H1 (cell line): Measurements from ENCODE around the gene AWAT2. TPM values are rescaled to one million over a fixed set of nuclear protein-coding genes. Genes with fewer than 3 reads are reported as not detected.
A peak's percentile ranks its signal among the peaks of the same experiment; 100 is the strongest.

Source experiments
- CTCF ChIA-PET: fragments of 300-600 bp; sonication (Branson Sonifier 250); formaldehyde crosslinking; loops from one replicate; lab custom pipeline; 2021; ENCODE audit not compliant: partially characterized antibody; lab: Charles Lee
- POLR2A ChIA-PET: fragments of 300-600 bp; sonication (Branson Sonifier 250); formaldehyde crosslinking; loops from one replicate; lab custom pipeline; 2021; ENCODE audit warnings: inconsistent platforms; ENCODE audit not compliant: partially characterized antibody; lab: Charles Lee
- DNase-seq, 2 experiments: peaks; one replicate each; pipeline versions ENCODE4 v3.0.0 to v3.0.0-alpha.2; 2010 to 2022; ENCODE audit warnings: low spot score in 2 of 2, low read depth in 1 of 2, mixed read lengths in 1 of 2
- FAIRE-seq: peaks from 2 replicates; lab custom pipeline; 2011; peaks lifted over from hg19 to GRCh38; lab: Jason Lieb, UNC
- H2AFZ ChIP-seq: 2 replicates; pipeline ENCODE4 v1.8.1; 2012; ENCODE audit warnings: low read length, inconsistent platforms
- H2AK5ac ChIP-seq: 2 replicates; pipeline ENCODE4 v1.6.1; 2013; ENCODE audit warnings: low read depth, low read length
- H2BK120ac ChIP-seq: replicated peaks from 2 replicates; pipeline ENCODE3; 2013; ENCODE audit warnings: low read depth, low read length, inconsistent platforms
- H2BK12ac ChIP-seq: 2 replicates; pipeline ENCODE4 v1.6.1; 2013; ENCODE audit warnings: low read depth, low read length
- H2BK15ac ChIP-seq: 2 replicates; pipeline ENCODE4 v1.6.1; 2013; ENCODE audit warnings: low read length
- H2BK20ac ChIP-seq: 2 replicates; pipeline ENCODE4 v1.6.1; 2013; ENCODE audit warnings: low read length
- H2BK5ac ChIP-seq: 2 replicates; pipeline ENCODE4 v1.6.1; 2013; ENCODE audit warnings: low read depth, low read length
- H3K14ac ChIP-seq: 2 replicates; pipeline ENCODE4 v1.6.1; 2013; ENCODE audit warnings: inconsistent platforms; ENCODE audit not compliant: insufficient read length
- H3K18ac ChIP-seq: 2 replicates; pipeline ENCODE4 v1.6.1; 2013; ENCODE audit warnings: low read length; ENCODE audit errors: extremely low read depth
- H3K23ac ChIP-seq: 2 replicates; pipeline ENCODE4 v1.6.1; 2013; ENCODE audit warnings: inconsistent platforms; ENCODE audit not compliant: insufficient read length
- H3K23me2 ChIP-seq: 2 replicates; pipeline ENCODE4 v1.6.1; 2013; ENCODE audit warnings: low read depth, low read length
- H3K27ac ChIP-seq: 2 replicates; pipeline ENCODE4 v1.6.1; 2011; ENCODE audit warnings: low read depth, low read length, inconsistent platforms
- H3K27me3 ChIP-seq, 4 experiments: replicated peaks in 1 of 4; 1 replicate in 1 of 4; 2 replicates in 3 of 4; pipeline versions ENCODE4 v1.6.1 to v1.8.1; 2011 to 2013; ENCODE audit warnings: low read length in 3 of 4, mild to moderate bottlenecking in 3 of 4, inconsistent platforms in 2 of 4, mixed read lengths in 2 of 4, moderate library complexity in 1 of 4; ENCODE audit not compliant: control insufficient read depth in 3 of 4, insufficient read depth in 3 of 4; ENCODE audit errors: extremely low read depth in 1 of 4
- H3K36me3 ChIP-seq, 4 experiments: 2 replicates each; pipeline versions ENCODE4 v1.6.1 to v1.8.1; 2011 to 2013; ENCODE audit warnings: mild to moderate bottlenecking in 4 of 4, low read length in 3 of 4, moderate library complexity in 2 of 4, control low read depth in 1 of 4, inconsistent platforms in 1 of 4; ENCODE audit not compliant: insufficient read depth in 4 of 4, control insufficient read depth in 2 of 4
- H3K4ac ChIP-seq: replicated peaks from 2 replicates; pipeline ENCODE3; 2013; ENCODE audit warnings: low read length, low read depth, mixed read lengths, inconsistent platforms; ENCODE audit not compliant: insufficient read length
- H3K4me1 ChIP-seq, 4 experiments: replicated peaks in 1 of 4; 1 replicate in 1 of 4; 2 replicates in 3 of 4; pipeline versions ENCODE4 v1.6.1 to v1.8.1; 2011 to 2013; ENCODE audit warnings: low read length in 3 of 4, inconsistent platforms in 2 of 4, mixed read lengths in 1 of 4; ENCODE audit not compliant: insufficient read depth in 4 of 4, control insufficient read depth in 3 of 4
- H3K4me2 ChIP-seq, 2 experiments: 2 replicates each; pipeline versions ENCODE4 v1.6.1 to v1.8.1; 2011 to 2013; ENCODE audit warnings: low read depth in 2 of 2, low read length in 2 of 2, control low read depth in 1 of 2, inconsistent platforms in 1 of 2, mild to moderate bottlenecking in 1 of 2; ENCODE audit not compliant: insufficient read depth in 1 of 2
- H3K4me3 ChIP-seq, 4 experiments: fragments of 200-600, 300-600 bp in 1 of 4; sonication (generic), shearing (Covaris generic), sonication (Bioruptor Twin) in 1 of 4; 2 replicates each; pipeline versions ENCODE4 v1.5.1 to v1.8.1; 2011 to 2016; ENCODE audit warnings: low read length in 4 of 4, low read depth in 3 of 4, control low read depth in 2 of 4, inconsistent platforms in 2 of 4, mild to moderate bottlenecking in 2 of 4, mixed read lengths in 1 of 4, moderate library complexity in 1 of 4; ENCODE audit not compliant: insufficient read depth in 2 of 4; ENCODE audit errors: extremely low read depth in 1 of 4
- H3K56ac ChIP-seq: replicated peaks from 2 replicates; pipeline ENCODE3; 2013; ENCODE audit warnings: low read depth, mild to moderate bottlenecking, mixed read lengths, low read length, inconsistent platforms; ENCODE audit not compliant: insufficient read length
- H3K79me1 ChIP-seq: 2 replicates; pipeline ENCODE4 v1.6.1; 2013; ENCODE audit warnings: low read depth, low read length, control low read depth
- H3K79me2 ChIP-seq, 2 experiments: 2 replicates each; pipeline versions ENCODE4 v1.6.1 to v1.8.1; 2012 to 2013; ENCODE audit warnings: low read length in 2 of 2, mild to moderate bottlenecking in 2 of 2, inconsistent platforms in 1 of 2; ENCODE audit not compliant: insufficient read depth in 2 of 2, control insufficient read depth in 1 of 2
- H3K9ac ChIP-seq, 4 experiments: replicated peaks in 1 of 4; 1 replicate in 1 of 4; 2 replicates in 3 of 4; pipeline versions ENCODE4 v1.6.1 to v1.8.1; 2011 to 2013; ENCODE audit warnings: low read depth in 3 of 4, low read length in 3 of 4, control low read depth in 2 of 4, mild to moderate bottlenecking in 2 of 4, moderate library complexity in 2 of 4, inconsistent platforms in 1 of 4; ENCODE audit errors: extremely low read depth in 1 of 4
- H3K9me3 ChIP-seq, 2 experiments: 2 replicates each; pipeline versions ENCODE4 v1.6.1 to v1.8.1; 2012 to 2013; ENCODE audit warnings: mild to moderate bottlenecking in 2 of 2, moderate library complexity in 2 of 2, control low read depth in 1 of 2, inconsistent platforms in 1 of 2, low read depth in 1 of 2, low read length in 1 of 2, mixed read lengths in 1 of 2; ENCODE audit not compliant: insufficient read depth in 2 of 2
- H4K20me1 ChIP-seq, 2 experiments: replicated peaks in 1 of 2; 2 replicates each; pipeline versions ENCODE3 to v1.8.1; 2011 to 2013; ENCODE audit warnings: inconsistent platforms in 2 of 2, low read length in 2 of 2, mild to moderate bottlenecking in 1 of 2; ENCODE audit not compliant: insufficient read depth in 2 of 2, control insufficient read depth in 1 of 2
- H4K5ac ChIP-seq: 2 replicates; pipeline ENCODE4 v1.6.1; 2013; ENCODE audit warnings: low read length, low read depth, mixed read lengths, inconsistent platforms; ENCODE audit not compliant: insufficient read length
- H4K8ac ChIP-seq: 2 replicates; pipeline ENCODE4 v1.8.0; 2013; ENCODE audit warnings: mild to moderate bottlenecking, moderate library complexity, low read length, inconsistent platforms; ENCODE audit not compliant: insufficient read depth; ENCODE audit errors: extremely low read depth
- H4K91ac ChIP-seq: replicated peaks from 2 replicates; pipeline ENCODE3; 2013; ENCODE audit warnings: low read length, mixed read lengths, inconsistent platforms; ENCODE audit not compliant: insufficient read length
- CBX8 ChIP-seq: fragments of 300-800, 300-1000 bp; sonication (generic); IDR thresholded peaks from 2 replicates; pipeline ENCODE4 v1.7.1; 2016; ENCODE audit warnings: low read depth, low read length, borderline replicate concordance
- EZH2 ChIP-seq: fragments of 200-600 bp; sonication (generic); IDR thresholded peaks from 2 replicates; pipeline ENCODE4 v1.7.1; 2012; ENCODE audit warnings: low read depth, mild to moderate bottlenecking, moderate library complexity, low read length, inconsistent platforms; ENCODE audit not compliant: severe bottlenecking
- HDAC6 ChIP-seq: IDR thresholded peaks from one replicate; pipeline ENCODE4 v1.7.1; 2012; ENCODE audit warnings: low read depth, mild to moderate bottlenecking, inconsistent platforms, low read length, moderate library complexity
- KDM5A ChIP-seq: fragments of 200-600 bp; IDR thresholded peaks from 2 replicates; pipeline ENCODE4 v1.7.1; 2012; ENCODE audit warnings: mild to moderate bottlenecking, low read length, inconsistent platforms, mixed read lengths
- RAD21 ChIP-seq, 2 experiments: IDR thresholded peaks in 1 of 2; conservative IDR thresholded peaks in 1 of 2; 2 replicates each; pipeline ENCODE4 v1.6.1; 2011; ENCODE audit warnings: low read depth in 2 of 2, low read length in 2 of 2, improper control_type of control experiment in 1 of 2, inconsistent platforms in 1 of 2, mild to moderate bottlenecking in 1 of 2, moderate library complexity in 1 of 2
- SIX5 ChIP-seq: IDR thresholded peaks from 2 replicates; pipeline ENCODE4 v1.6.1; 2011; ENCODE audit warnings: mild to moderate bottlenecking, low read depth, low read length
- WGBS, 2 experiments: shearing (Covaris generic) in 1 of 2; methylation state at CpG; one replicate each; pipeline versions ENCODE4 v1.1.6 to v1.1.7; 2013 to 2015; ENCODE audit warnings: low lambda C conversion rate in 2 of 2, mixed read lengths in 2 of 2, inconsistent platforms in 1 of 2, low coverage in 1 of 2, missing lambda C conversion rate in 1 of 2; ENCODE audit not compliant: insufficient replicate concordance in 2 of 2, insufficient coverage in 1 of 2, insufficient read length in 1 of 2; ENCODE audit errors: extremely low coverage in 1 of 2, missing lambda C conversion rate in 1 of 2; 5-methylcytosine and 5-hydroxymethylcytosine counted together
- polyA plus RNA-seq, 7 experiments: library from polyadenylated mRNA; depleted of rRNA in 3 of 7; stranded (reverse) in 5 of 7; unstranded in 2 of 7; fragments of >200 nt in 5 of 7; fragments of 200-250 nt in 2 of 7; gene quantifications; 1 replicate in 5 of 7; 2 replicates in 1 of 7; 4 replicates in 1 of 7; pipeline versions ENCODE4 v1.2.1 to v1.2.3, GENCODE V29; 2011 to 2013; ENCODE audit warnings: missing spikeins in 2 of 7, mixed read lengths in 2 of 7
- total RNA-seq: library from RNA; stranded (reverse); fragmentation: NEBNext Ultra II Directional; extraction: Animal tissue kit (Norgen Biotek cat#: 25700); gene quantifications from 2 replicates; pipeline ENCODE4 v1.2.1, GENCODE V29; 2021
- TF ChIP-seq, protein P1 (sequence below), 3 experiments: IDR thresholded peaks; 1 replicate in 2 of 3; 2 replicates in 1 of 3; pipeline versions ENCODE4 v1.5.1 to v1.6.1; 2011; ENCODE audit warnings: low read length in 3 of 3, mild to moderate bottlenecking in 3 of 3, inconsistent platforms in 2 of 3, low read depth in 1 of 3, moderate library complexity in 1 of 3; ENCODE audit not compliant: insufficient read depth in 1 of 3; ENCODE audit errors: control extremely low read depth in 1 of 3

AWAT2 gene
- total and polyA plus RNA-seq, 2 of the 8 experiments (the other 6 are each of a cell fraction or from before 2014, with no cell fraction given) = not detected

DNA sequence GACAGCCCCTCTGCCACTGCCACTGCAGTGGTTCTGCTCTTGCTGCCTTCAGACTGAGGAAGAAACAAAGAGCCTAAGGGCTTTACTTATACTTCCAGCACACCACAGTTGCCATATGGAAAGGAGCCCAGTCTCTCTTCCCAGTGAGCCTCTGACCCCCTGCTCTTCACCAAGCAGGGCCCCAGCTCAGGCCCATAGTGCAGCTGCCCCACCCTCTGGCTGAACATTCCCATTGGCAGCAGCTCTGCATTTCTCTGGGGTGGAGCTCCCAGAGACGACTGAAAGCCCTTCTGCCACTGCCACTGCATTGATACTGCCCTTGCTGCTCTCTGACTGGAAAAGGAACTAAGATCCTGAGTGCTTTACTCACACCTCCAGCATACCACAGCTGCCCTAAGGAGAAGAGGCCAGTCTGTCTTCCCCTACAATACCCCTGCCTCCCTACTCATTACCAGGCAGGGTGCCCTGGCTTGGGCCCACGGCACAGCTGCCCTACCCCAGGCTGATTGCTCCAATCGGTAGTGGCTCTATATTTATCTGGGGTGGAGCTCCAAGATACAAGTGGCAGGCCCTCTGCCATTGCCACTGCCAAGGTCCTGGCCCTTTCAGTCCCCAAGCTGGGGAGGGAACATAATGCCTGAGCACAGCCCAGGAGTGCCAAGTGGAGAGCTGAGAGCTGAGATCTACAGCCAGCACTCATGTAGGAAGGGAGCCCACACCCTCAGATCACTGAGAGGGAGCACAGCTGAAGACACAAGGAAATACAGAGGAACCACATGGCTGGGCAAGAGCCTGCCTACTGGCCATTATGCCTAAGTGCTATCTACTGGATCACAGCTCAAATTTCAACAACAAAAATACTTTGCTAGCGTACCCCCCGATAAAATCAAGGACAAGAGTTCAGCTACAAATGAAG lies 36.0 kb downstream of the AWAT2 start:
- H2AFZ ChIP-seq = no peak overlapping the region
- H3K23ac ChIP-seq = no peak overlapping the region
- H3K23me2 ChIP-seq = no peaks in the 10 kb centered on the region
- DNase-seq = no peak
- H3K4me2 ChIP-seq = no peak overlapping the region
- no peak for FAIRE-seq
- no peaks in the 10 kb centered on the region for H3K9me3 ChIP-seq
- H2BK12ac ChIP-seq = no peak overlapping the region
- H3K4ac ChIP-seq = no peak overlapping the region
- no peak overlapping the region for H4K5ac ChIP-seq
- no peak overlapping the region for H2BK20ac ChIP-seq
- no peak overlapping the region for H4K91ac ChIP-seq
- no peak overlapping the region for H3K56ac ChIP-seq
- no peaks in the 10 kb centered on the region for H4K20me1 ChIP-seq
- 87% methylated on average over 5 of the region's 5 CpGs; no CpG with 5 or more reads in 1 of the 2 experiments for WGBS, 2 experiments
- no peak overlapping the region for H3K4me3 ChIP-seq
- no peaks in the 10 kb centered on the region for H3K27me3 ChIP-seq
- H3K27ac ChIP-seq = no peak overlapping the region
- no peak overlapping the region for H2BK120ac ChIP-seq
- no peak overlapping the region for H2BK5ac ChIP-seq
- no peak overlapping the region; the same call in 1 of the 2 replicates for H2BK15ac ChIP-seq
- no peaks in the 10 kb centered on the region for H3K79me2 ChIP-seq
- H4K8ac ChIP-seq = peak overlapping the region; percentile 14; the same call in 1 of the 2 replicates
- H3K79me1 ChIP-seq = no peaks in the 10 kb centered on the region
- H3K14ac ChIP-seq = no peak overlapping the region
- no peak overlapping the region for H3K18ac ChIP-seq
- no peaks in the 10 kb centered on the region for H3K36me3 ChIP-seq
- ChIA-PET CTCF (interaction anchor here (1.4 to 1.5 kb wide), 2 partner anchors 17 to 19 kb away, joined by 4 to 6 read pairs; no protein-coding TSS in a partner anchor), POLR2A (no interaction called here)
- no peak overlapping the region for H2AK5ac ChIP-seq
- H3K9ac ChIP-seq = no peak overlapping the region
- H3K4me1 ChIP-seq = peaks cover 0 to 5% (median 2%) of the 10 kb centered on the region in 4 experiments; a peak in 3 of 7 replicates
- TF ChIP-seq SIX5 (no peak), KDM5A (no peak), HDAC6 (no peak), RAD21 (IDR thresholded peaks at IDR 0.05 in 1 of 2, conservative IDR thresholded peaks at IDR 0.05 in 1 of 2; ENCODE audit: low read depth in 2 of 2, low read length in 2 of 2) (peak; percentile 27 to 35; a peak in 2 of 4 replicates), CBX8 (no peak), EZH2 (no peak)
- TF ChIP-seq, protein P1, sequence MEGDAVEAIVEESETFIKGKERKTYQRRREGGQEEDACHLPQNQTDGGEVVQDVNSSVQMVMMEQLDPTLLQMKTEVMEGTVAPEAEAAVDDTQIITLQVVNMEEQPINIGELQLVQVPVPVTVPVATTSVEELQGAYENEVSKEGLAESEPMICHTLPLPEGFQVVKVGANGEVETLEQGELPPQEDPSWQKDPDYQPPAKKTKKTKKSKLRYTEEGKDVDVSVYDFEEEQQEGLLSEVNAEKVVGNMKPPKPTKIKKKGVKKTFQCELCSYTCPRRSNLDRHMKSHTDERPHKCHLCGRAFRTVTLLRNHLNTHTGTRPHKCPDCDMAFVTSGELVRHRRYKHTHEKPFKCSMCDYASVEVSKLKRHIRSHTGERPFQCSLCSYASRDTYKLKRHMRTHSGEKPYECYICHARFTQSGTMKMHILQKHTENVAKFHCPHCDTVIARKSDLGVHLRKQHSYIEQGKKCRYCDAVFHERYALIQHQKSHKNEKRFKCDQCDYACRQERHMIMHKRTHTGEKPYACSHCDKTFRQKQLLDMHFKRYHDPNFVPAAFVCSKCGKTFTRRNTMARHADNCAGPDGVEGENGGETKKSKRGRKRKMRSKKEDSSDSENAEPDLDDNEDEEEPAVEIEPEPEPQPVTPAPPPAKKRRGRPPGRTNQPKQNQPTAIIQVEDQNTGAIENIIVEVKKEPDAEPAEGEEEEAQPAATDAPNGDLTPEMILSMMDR (IDR thresholded peaks at IDR 0.05; ENCODE audit: control extremely low read depth in 1 of 3, insufficient read depth in 1 of 3, low read depth in 1 of 3, low read length in 3 of 3) = no peak
